ENCODE data around the gene TMEM248.
"Not testable (repeated sequence)": the region's sequence is repeated elsewhere in the genome, so short reads cannot be mapped to it uniquely, and the experiment has no call there.

- not testable (repeated sequence) for TF ChIP-seq POLR2A, CTCF (IDR thresholded peaks at IDR 0.05)
Measured at GRCh38 chr7:66878301-66878685, 42.7 kb upstream of the TMEM248 start.
